Measurements from ENCODE around the gene GABRD. TPM values are rescaled to one million over a fixed set of nuclear protein-coding genes. Genes with fewer than 3 reads are reported as not detected.

The GABRD gene
- total RNA-seq, 3 donors from 2014 or later (not counting 1 experiment from before 2014, with no cell fraction given): 0.19 to 0.33 TPM; not detected in 1

DNA sequence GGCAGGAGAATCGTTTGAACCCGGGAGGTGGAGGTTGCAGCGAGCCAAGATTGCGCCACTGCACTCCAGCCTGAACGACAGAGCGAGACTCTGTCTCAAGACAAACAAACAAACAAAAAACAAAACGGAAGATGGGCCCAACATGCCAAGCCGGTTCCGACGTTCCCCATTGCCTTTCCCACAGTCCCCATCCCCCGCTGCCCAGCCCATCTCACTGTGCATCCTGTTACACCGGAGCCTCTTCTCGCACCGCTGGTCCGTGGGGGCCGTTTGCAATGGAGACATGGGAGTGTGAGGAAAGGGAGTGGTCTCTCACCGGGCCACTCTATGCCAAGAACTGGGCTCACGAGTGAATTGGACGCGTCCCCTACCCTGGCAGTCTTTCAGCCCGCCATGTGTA lies 14.3 kb upstream of the GABRD start:
- WGBS (ENCODE audit: insufficient coverage): 87% methylated on average over 19 of the region's 21 CpGs
- Histone ChIP-seq H3K4me1 (ENCODE audit: control insufficient read depth, insufficient read depth, low read length) (no peaks in the 10 kb centered on the region), H3K9me3 (ENCODE audit: control insufficient read depth, insufficient read depth, low read length) (no peaks in the 10 kb centered on the region), H3K27me3 (ENCODE audit: control insufficient read depth, insufficient read depth, low read length) (peaks cover 2% of the 10 kb centered on the region), H3K27ac (ENCODE audit: low read length) (no peak overlapping the region), H3K36me3 (ENCODE audit: control insufficient read depth, insufficient read depth, low read length) (no peaks in the 10 kb centered on the region), H3K4me3 (ENCODE audit: low read length) (no peak overlapping the region)
- Mint-ChIP-seq H3K4me3 (no peak overlapping the region), H3K27me3 (ENCODE audit: low read depth in 2 of 2) (peaks cover 20 to 32% of the 10 kb centered on the region in 2 donors), H3K36me3 (no peaks in the 10 kb centered on the region), H3K4me1 (no peaks in the 10 kb centered on the region), H3K27ac (no peak overlapping the region), H3K9me3 (no peaks in the 10 kb centered on the region)
- no peak for ATAC-seq
- no peak for DNase-seq
- intact Hi-C loops (cut with micrococcal nuclease): no loop called here
- TF ChIP-seq CTCF (IDR thresholded peaks at IDR 0.05): no peak

- WGBS (ENCODE audit: insufficient coverage): 90% methylated on average over 27 of the region's 27 CpGs
- H3K36me3 ChIP-seq (ENCODE audit: control insufficient read depth, insufficient read depth, low read length): no peaks in the 10 kb centered on the region
- DNase-seq (no peak), ATAC-seq (no peak)
- no peaks in the 10 kb centered on the region for H3K4me1 ChIP-seq (ENCODE audit: control insufficient read depth, insufficient read depth, low read length)
- Mint-ChIP-seq H3K4me3 (no peak overlapping the region), H3K36me3 (no peaks in the 10 kb centered on the region), H3K27me3 (ENCODE audit: low read depth in 2 of 2) (peaks cover 7 to 15% of the 10 kb centered on the region in 2 donors), H3K9me3 (no peaks in the 10 kb centered on the region), H3K4me1 (no peaks in the 10 kb centered on the region), H3K27ac (no peak overlapping the region)
- H3K9me3 ChIP-seq (ENCODE audit: control insufficient read depth, insufficient read depth, low read length): no peaks in the 10 kb centered on the region
- no peak overlapping the region for H3K4me3 ChIP-seq (ENCODE audit: low read length)
- H3K27ac ChIP-seq (ENCODE audit: low read length): no peak overlapping the region
- intact Hi-C loops (cut with micrococcal nuclease): no loop called here
- H3K27me3 ChIP-seq (ENCODE audit: control insufficient read depth, insufficient read depth, low read length): no peaks in the 10 kb centered on the region
- no peak for TF ChIP-seq CTCF (IDR thresholded peaks at IDR 0.05)
These were observed 9.8 kb upstream of the GABRD start for GRCh38 chr1:2009101-2010053.

DNA sequence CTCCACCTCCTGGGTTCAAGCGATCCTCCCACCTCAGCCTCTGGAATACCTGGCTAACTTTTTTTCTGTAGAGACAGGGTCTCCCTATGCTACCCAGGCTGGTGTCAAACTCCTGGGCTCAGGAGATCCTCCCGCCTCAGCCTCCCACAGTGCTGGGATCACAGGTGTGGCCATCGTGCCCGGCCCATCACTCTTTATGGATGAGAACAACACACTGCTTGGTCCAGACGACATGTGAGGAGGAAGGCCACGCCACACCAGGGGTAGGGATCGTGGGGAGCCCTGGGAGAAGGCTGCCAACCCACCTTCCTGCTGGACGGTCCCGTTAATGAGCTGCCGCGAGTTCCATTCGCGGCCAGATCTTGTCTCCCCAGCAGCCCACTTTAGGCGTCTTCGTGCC lies 5.0 kb upstream of the GABRD start:
- no peaks in the 10 kb centered on the region for H3K36me3 ChIP-seq (ENCODE audit: control insufficient read depth, insufficient read depth, low read length)
- no peak overlapping the region for H3K27ac ChIP-seq (ENCODE audit: low read length)
- Mint-ChIP-seq H3K9me3 (no peaks in the 10 kb centered on the region), H3K27me3 (ENCODE audit: low read depth in 2 of 2) (peaks cover 29 to 32% of the 10 kb centered on the region in 2 donors), H3K4me3 (no peak overlapping the region), H3K27ac (no peak overlapping the region), H3K4me1 (peaks cover 0 to 5% of the 10 kb centered on the region in 2 donors), H3K36me3 (no peaks in the 10 kb centered on the region)
- H3K9me3 ChIP-seq (ENCODE audit: control insufficient read depth, insufficient read depth, low read length): no peaks in the 10 kb centered on the region
- H3K27me3 ChIP-seq (ENCODE audit: control insufficient read depth, insufficient read depth, low read length): peaks cover 10% of the 10 kb centered on the region
- ATAC-seq: no peak
- TF ChIP-seq CTCF (IDR thresholded peaks at IDR 0.05): no peak
- no peaks in the 10 kb centered on the region for H3K4me1 ChIP-seq (ENCODE audit: control insufficient read depth, insufficient read depth, low read length)
- no peak overlapping the region for H3K4me3 ChIP-seq (ENCODE audit: low read length)
- no peak for DNase-seq
- intact Hi-C loops (cut with micrococcal nuclease): no loop called here
- 83% methylated on average over 15 of the region's 15 CpGs for WGBS (ENCODE audit: insufficient coverage)

Data from natural killer cell (primary cell).